Common myeloid progenitor, CD34-positive (primary cell): ENCODE measurements around the gene BNIP3.

Experiments
- CTCF ChIA-PET: fragments of 350-600 bp; sonication (Branson Sonifier 250); formaldehyde crosslinking; loops from one replicate; lab custom pipeline; 2021; ENCODE audit warnings: antibody characterized with exemption; lab: Charles Lee
- POLR2A ChIA-PET: fragments of 350-600 bp; sonication (Branson Sonifier 250); formaldehyde crosslinking; loops from one replicate; lab custom pipeline; 2021; ENCODE audit warnings: antibody characterized with exemption; lab: Charles Lee
- DNase-seq, 3 donors: peaks; one replicate each; pipeline versions ENCODE4 v3.0.0 to v3.0.0-alpha.2; 2013
- H3K27ac ChIP-seq, 2 experiments: 1 replicate in 1 of 2; 2 replicates in 1 of 2; pipeline ENCODE4 v1.7.0; 2013; ENCODE audit warnings: inconsistent platforms in 2 of 2, low read length in 2 of 2, mild to moderate bottlenecking in 2 of 2, low read depth in 1 of 2, moderate library complexity in 1 of 2; ENCODE audit not compliant: severe bottlenecking in 2 of 2, insufficient read depth in 1 of 2, poor library complexity in 1 of 2
- H3K27me3 ChIP-seq, 5 experiments: replicated peaks in 2 of 5; 1 replicate in 3 of 5; 2 replicates in 2 of 5; pipeline versions ENCODE4 v1.6.1 to v1.7.0; 2013; ENCODE audit warnings: low read length in 4 of 5, mild to moderate bottlenecking in 2 of 5, moderate library complexity in 2 of 5, inconsistent platforms in 1 of 5; ENCODE audit not compliant: insufficient read depth in 5 of 5, control insufficient read depth in 4 of 5
- H3K36me3 ChIP-seq, 4 experiments: 1 replicate in 2 of 4; 2 replicates in 2 of 4; pipeline versions ENCODE4 v1.6.1 to v1.7.0; 2013; ENCODE audit warnings: low read length in 3 of 4, control low read depth in 1 of 4, mild to moderate bottlenecking in 1 of 4; ENCODE audit not compliant: control insufficient read depth in 4 of 4, insufficient read depth in 4 of 4
- H3K4me1 ChIP-seq, 4 experiments: 1 replicate in 3 of 4; 2 replicates in 1 of 4; pipeline versions ENCODE4 v1.6.1 to v1.7.1; 2013; ENCODE audit warnings: low read length in 3 of 4, mild to moderate bottlenecking in 3 of 4, control low read depth in 1 of 4, inconsistent platforms in 1 of 4, moderate library complexity in 1 of 4; ENCODE audit not compliant: control insufficient read depth in 4 of 4, insufficient read depth in 4 of 4; ENCODE audit errors: control extremely low read depth in 1 of 4
- H3K4me3 ChIP-seq, 7 experiments: 1 replicate in 4 of 7; 2 replicates in 3 of 7; pipeline versions ENCODE4 v1.5.1 to v1.7.0; 2013; ENCODE audit warnings: mild to moderate bottlenecking in 7 of 7, low read length in 6 of 7, moderate library complexity in 6 of 7, inconsistent platforms in 2 of 7, low read depth in 2 of 7, control low read depth in 1 of 7; ENCODE audit not compliant: insufficient read depth in 4 of 7, control insufficient read depth in 1 of 7; ENCODE audit errors: extremely low read depth in 1 of 7
- H3K9me3 ChIP-seq, 5 experiments: 1 replicate in 4 of 5; 2 replicates in 1 of 5; pipeline versions ENCODE4 v1.6.1 to v1.7.1; 2013; ENCODE audit warnings: low read length in 4 of 5, mild to moderate bottlenecking in 2 of 5, inconsistent platforms in 1 of 5, low read depth in 1 of 5, moderate library complexity in 1 of 5; ENCODE audit not compliant: control insufficient read depth in 4 of 5, insufficient read depth in 2 of 5; ENCODE audit errors: control extremely low read depth in 1 of 5
- WGBS: methylation state at CpG from one replicate; pipeline ENCODE4 v1.1.5; 2013; ENCODE audit not compliant: insufficient coverage; 5-methylcytosine and 5-hydroxymethylcytosine counted together

Gene BNIP3

GRCh38 chr10:131942455-131942854, 39.3 kb downstream of the BNIP3 start:
- Histone ChIP-seq H3K4me1 (no peaks in the 10 kb centered on the region), H3K27ac (no peak overlapping the region), H3K27me3 (no peaks in the 10 kb centered on the region), H3K4me3 (no peak overlapping the region), H3K36me3 (peaks cover 2 to 79% (median 53%) of the 10 kb centered on the region in 4 experiments), H3K9me3 (no peaks in the 10 kb centered on the region)
- no CpG with 5 or more reads among the region's 1 CpG for WGBS
- ChIA-PET CTCF (interaction anchor here (1.0 to 1.2 kb wide), 2 partner anchors 12 to 57 kb away, joined by 3 to 4 read pairs; no protein-coding TSS in a partner anchor), POLR2A (no interaction called here)
- DNase-seq: no peak

- no peak for DNase-seq
- H3K36me3 ChIP-seq: peaks cover 2 to 54% (median 38%) of the 10 kb centered on the region in 4 experiments
- H3K27ac ChIP-seq: no peak overlapping the region
- ChIA-PET POLR2A (no interaction called here), CTCF (no interaction called here)
- H3K4me3 ChIP-seq: no peak overlapping the region
- no peaks in the 10 kb centered on the region for H3K27me3 ChIP-seq
- 100% methylated on average over 8 of the region's 10 CpGs for WGBS
- peaks cover 0 to 13% (median 7%) of the 10 kb centered on the region in 4 experiments for H3K4me1 ChIP-seq
- no peaks in the 10 kb centered on the region for H3K9me3 ChIP-seq
Observed at GRCh38 chr10:131938681-131939080, 43.0 kb downstream of the BNIP3 start.

DNA sequence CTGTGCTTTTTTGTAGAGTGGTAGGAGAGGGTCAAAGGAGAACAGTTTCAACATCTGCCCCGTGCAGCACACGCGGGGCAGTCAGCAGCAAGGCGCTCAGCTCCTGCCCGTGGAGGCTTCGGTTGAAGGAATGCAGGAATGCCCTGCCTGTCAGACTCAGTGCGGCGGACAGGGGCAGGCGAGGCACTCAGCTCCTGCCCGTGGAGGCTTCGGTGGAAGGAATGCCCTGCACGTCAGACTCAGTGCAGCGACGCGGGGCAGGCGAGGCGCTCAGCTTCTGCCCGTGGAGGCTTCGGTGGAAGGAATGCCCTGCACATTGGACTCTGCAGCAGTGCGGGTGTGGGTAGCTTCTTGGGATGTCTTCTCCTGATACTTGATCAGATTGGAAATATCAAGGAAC, 43.9 kb downstream of the BNIP3 start:
- DNase-seq: no peak
- H3K4me3 ChIP-seq: no peak overlapping the region
- WGBS: 94% methylated on average over 17 of the region's 20 CpGs
- no peaks in the 10 kb centered on the region for H3K9me3 ChIP-seq
- H3K27ac ChIP-seq: no peak overlapping the region
- H3K4me1 ChIP-seq: peaks cover 0 to 13% (median 7%) of the 10 kb centered on the region in 4 experiments
- ChIA-PET POLR2A (no interaction called here), CTCF (no interaction called here)
- no peaks in the 10 kb centered on the region for H3K27me3 ChIP-seq
- H3K36me3 ChIP-seq: peaks cover 2 to 48% (median 36%) of the 10 kb centered on the region in 4 experiments

DNA sequence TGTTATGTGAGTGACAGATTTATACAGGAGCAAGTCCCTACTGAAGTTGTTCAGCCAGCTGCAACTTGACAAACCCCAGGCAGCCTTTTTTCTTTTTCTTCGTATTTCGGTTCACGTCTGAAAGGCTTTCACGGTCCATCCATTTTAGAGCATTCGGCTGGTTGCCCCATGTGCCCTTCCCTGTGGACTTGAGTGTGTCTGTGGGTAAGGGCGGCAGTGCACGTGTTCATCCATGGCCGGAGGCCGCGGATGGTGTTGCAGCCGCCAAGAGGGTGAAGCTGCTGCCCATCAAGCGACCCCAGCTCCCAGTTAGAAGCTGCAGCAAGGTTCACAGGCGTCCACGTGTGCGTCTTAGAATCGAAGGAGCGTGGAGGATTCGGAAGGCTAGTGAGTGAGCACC, 45.0 kb downstream of the BNIP3 start:
- Histone ChIP-seq H3K36me3 (peaks cover 2 to 42% (median 32%) of the 10 kb centered on the region in 4 experiments), H3K27me3 (no peaks in the 10 kb centered on the region), H3K9me3 (no peaks in the 10 kb centered on the region), H3K4me1 (peaks cover 0 to 13% (median 7%) of the 10 kb centered on the region in 4 experiments), H3K4me3 (no peak overlapping the region), H3K27ac (no peak overlapping the region)
- no peak for DNase-seq
- ChIA-PET CTCF (interaction anchor here (1.1 kb wide), 1 partner anchor 51 kb away, joined by 3 read pairs; no protein-coding TSS in a partner anchor), POLR2A (interaction anchor here (1.0 kb wide), 1 partner anchor 23 kb away, joined by 3 read pairs; no protein-coding TSS in a partner anchor)
- WGBS: 96% methylated on average over 16 of the region's 18 CpGs

DNA sequence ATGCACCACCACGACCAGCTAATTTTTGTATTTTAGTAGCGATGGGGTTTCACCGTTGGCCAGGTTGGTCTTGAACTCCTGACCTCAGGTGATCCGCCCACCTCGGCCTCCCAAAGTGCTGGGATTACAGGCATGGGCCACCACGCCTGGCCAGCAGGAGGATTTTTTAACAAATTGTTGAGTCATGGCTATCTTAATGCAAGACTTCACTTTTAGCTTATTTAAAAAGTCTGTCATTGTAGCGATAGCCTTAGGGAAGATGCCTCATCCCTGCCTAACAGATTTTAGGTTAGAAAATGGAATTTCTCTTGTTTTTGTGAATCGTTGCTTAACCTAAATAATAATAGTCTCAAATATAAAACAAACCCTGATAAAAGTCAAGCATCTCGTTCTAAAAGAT, 45.4 kb downstream of the BNIP3 start:
- H3K36me3 ChIP-seq: peaks cover 2 to 38% (median 28%) of the 10 kb centered on the region in 4 experiments

DNA sequence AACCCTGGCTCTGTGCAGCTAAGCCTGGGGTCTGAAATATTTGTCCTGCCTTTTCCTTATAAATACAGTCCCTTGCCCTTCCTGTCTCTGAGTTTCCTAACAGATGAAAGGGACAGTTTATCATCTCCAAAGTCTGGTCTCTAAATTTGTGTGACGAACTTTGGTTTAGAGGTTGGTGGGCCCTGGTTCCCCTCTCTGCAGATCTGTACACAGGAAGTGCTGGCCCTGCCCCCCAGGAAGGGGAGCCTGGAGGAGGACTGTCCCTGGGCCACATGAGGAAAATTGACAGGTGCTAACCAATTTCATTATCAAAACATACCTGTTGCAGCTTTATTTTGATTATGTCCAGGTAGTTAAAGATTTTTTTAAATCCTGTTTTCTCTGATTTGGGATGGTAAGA, 46.5 kb downstream of the BNIP3 start:
- POLR2A ChIA-PET: no interaction called here
- no CpG with 5 or more reads among the region's 1 CpG for WGBS
- no peak overlapping the region for H3K4me3 ChIP-seq
- CTCF ChIA-PET: interaction anchor here (1.2 kb wide), 1 partner anchor 35 kb away, joined by 4 read pairs; no protein-coding TSS in a partner anchor
- no peak overlapping the region for H3K27ac ChIP-seq
- no peaks in the 10 kb centered on the region for H3K27me3 ChIP-seq
- H3K9me3 ChIP-seq: no peaks in the 10 kb centered on the region
- peaks cover 0 to 34% (median 18%) of the 10 kb centered on the region in 4 experiments for H3K36me3 ChIP-seq
- peaks cover 0 to 14% (median 7%) of the 10 kb centered on the region in 4 experiments for H3K4me1 ChIP-seq
- no peak for DNase-seq

More for the DNA sequence above, 45.4 kb downstream of the BNIP3 start:
- no peaks in the 10 kb centered on the region for H3K9me3 ChIP-seq
- WGBS: 97% methylated on average over 7 of the region's 9 CpGs
- peaks cover 0 to 13% (median 7%) of the 10 kb centered on the region in 4 experiments for H3K4me1 ChIP-seq
- H3K27me3 ChIP-seq: no peaks in the 10 kb centered on the region
- ChIA-PET POLR2A (interaction anchor here (1.0 kb wide), 1 partner anchor 22 kb away, joined by 3 read pairs; no protein-coding TSS in a partner anchor), CTCF (interaction anchor here (1.1 kb wide), 1 partner anchor 50 kb away, joined by 3 read pairs; no protein-coding TSS in a partner anchor)
- no peak overlapping the region for H3K27ac ChIP-seq
- H3K4me3 ChIP-seq: no peak overlapping the region
- DNase-seq: no peak

DNA sequence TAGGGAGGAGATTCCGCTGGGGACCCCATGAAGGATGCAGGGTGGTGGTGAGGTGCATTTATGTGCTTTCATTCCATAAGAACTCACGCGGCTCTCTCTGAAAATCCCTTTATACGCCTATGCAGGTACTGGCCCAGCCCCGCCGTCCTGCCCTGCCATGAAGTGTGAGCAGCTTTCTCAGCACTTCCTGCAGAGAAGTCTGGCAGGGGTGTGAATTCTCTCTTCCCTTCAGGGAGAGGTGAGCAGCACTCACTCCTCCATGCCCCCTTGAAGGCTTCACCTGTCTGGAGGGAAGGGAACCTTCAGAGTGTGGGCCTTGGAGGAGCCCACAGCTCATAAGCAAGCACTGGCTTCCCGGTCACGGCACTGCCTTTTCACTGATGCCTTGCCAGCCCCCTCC, 47.0 kb downstream of the BNIP3 start:
- ChIA-PET POLR2A (no interaction called here), CTCF (interaction anchor here (1.2 kb wide), 1 partner anchor 35 kb away, joined by 4 read pairs; no protein-coding TSS in a partner anchor)
- Histone ChIP-seq H3K27ac (no peak overlapping the region), H3K9me3 (no peaks in the 10 kb centered on the region), H3K4me1 (peaks cover 0 to 18% (median 7%) of the 10 kb centered on the region in 4 experiments), H3K27me3 (no peaks in the 10 kb centered on the region), H3K4me3 (no peak overlapping the region), H3K36me3 (peaks cover 0 to 35% (median 16%) of the 10 kb centered on the region in 4 experiments)
- 91% methylated on average over 3 of the region's 8 CpGs for WGBS
- DNase-seq: no peak
